ENCODE measurements around the gene TBC1D3B.
"Not testable (repeated sequence)": the region's sequence is repeated elsewhere in the genome, so short reads cannot be mapped to it uniquely, and the experiment has no call there.

The TBC1D3B gene

GRCh38 chr17:36129616-36130015 lies 46.8 kb downstream of the TBC1D3B start:
- no peak for DNase-seq (ENCODE audit: low read depth)

DNA sequence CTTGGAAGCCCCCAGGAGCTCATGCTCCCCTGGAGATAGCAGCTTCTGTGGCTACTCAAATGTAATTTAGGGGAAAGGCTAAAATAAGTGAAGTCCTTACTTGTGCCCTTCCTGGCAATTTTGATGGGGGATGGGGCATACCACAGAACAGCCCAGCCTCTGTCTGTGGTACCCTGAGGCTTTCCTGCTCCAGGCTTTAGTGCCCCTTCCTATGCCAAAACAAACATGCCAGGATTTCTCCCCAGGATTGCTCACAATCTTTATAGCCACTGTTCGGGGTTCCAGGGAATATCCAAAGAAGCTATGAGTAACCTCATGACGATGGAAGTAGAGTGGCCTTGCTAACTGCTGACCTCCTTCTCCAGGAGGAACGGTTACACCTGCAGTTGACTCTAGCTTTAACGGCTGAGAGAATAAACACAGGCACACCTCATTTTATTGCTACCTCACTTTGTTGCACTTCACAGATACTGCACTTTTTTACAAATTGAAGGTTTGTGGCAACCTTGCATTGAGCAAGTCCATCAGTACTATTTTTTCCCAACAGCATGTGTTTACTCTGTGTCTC lies 47.9 kb downstream of the TBC1D3B start:
- no peak for DNase-seq (ENCODE audit: low read depth)

GRCh38 chr17:36127911-36128310 lies 48.5 kb downstream of the TBC1D3B start:
- DNase-seq (ENCODE audit: low read depth): no peak

DNA sequence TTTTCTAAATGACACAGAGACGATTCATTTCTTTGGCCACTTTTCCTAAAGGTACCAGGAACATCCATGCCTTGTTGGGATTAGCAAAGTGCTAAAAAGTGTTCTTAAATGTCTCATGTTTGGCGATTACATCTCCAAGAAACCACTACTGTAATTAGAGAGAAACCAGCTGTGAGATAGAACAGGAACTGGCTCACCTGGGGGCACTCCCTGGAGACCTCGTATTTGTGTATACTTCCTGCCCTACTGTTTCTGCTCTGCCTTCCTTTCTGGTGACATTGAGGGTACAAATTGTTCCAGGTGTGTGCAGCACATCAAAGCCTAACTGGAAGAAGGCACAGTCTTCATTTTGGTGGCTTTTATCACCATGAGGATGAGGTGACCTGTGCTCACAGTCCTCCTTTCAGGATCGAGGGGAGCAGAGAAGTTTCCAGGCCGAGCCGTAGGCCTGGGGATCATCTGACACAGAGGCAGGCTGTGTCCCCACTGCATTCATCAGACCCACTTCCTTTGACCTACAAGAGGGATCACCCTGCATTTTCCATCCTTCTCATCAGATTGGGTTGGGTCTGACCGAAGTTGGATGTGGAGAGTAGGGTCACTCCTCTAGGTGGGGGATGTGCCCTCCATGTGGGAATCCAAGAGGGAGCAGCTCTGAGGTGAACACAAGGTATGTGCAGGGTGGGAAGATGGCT lies 49.1 kb downstream of the TBC1D3B start:
- DNase-seq (ENCODE audit: low read depth): no peak

DNA sequence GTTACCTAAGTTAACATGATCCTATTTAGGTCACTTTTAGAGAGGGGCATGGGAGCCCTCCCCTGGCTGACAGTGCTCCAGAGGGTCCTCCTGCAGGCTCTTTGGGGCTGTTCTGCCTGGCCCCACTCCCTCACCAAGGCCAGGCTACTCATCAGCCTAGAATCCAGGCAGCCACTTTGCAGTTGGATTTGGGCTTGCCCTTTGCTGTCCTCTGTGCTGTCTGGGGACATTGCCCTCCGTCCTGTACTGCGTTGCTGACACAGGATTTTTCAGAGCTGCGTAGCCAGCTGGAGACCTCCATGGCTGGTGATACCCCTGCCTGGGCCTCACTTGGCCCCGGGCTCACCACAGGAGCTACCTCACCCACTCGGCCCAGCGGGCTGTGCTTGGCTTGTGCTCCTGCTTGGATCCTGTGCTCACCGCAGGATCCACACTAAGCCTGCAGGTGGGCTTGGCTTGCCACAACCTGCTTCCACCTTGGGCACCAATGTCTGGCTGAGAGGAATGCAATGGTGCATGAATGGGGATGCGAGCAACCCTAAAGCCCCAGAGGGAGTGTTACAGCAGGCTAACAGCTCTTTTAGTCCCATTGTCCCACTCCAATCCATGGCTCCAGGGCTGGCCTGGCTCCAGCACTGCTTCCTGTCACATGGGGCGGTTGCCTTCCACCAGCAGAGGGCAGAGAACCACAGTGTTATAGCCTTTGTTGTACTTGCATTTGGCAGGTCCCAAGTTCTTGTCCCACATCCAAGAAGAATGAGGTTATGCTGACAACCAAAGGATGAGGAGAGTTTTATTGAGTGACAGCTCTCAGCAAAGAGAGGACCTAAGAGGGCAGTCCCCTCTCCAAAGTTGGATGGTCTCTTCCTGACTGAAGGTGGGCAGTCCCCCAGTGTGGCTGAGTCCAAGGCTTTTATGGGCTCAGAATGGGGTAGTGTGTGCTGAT lies 51.3 kb downstream of the TBC1D3B start:
- no peak for DNase-seq (ENCODE audit: low read depth)

- no peak for DNase-seq (ENCODE audit: low read depth)
These were observed 53.0 kb downstream of the TBC1D3B start for GRCh38 chr17:36123431-36123830.

- not testable (repeated sequence) for DNase-seq (ENCODE audit: low read depth)
These were observed 55.3 kb downstream of the TBC1D3B start for GRCh38 chr17:36121099-36121498.

- DNase-seq (ENCODE audit: low read depth): no peak
These were observed 56.2 kb downstream of the TBC1D3B start for GRCh38 chr17:36120221-36120620.

GRCh38 chr17:36118477-36119353 lies 57.7 kb downstream of the TBC1D3B start:
- no peak for DNase-seq (ENCODE audit: low read depth)

DNA sequence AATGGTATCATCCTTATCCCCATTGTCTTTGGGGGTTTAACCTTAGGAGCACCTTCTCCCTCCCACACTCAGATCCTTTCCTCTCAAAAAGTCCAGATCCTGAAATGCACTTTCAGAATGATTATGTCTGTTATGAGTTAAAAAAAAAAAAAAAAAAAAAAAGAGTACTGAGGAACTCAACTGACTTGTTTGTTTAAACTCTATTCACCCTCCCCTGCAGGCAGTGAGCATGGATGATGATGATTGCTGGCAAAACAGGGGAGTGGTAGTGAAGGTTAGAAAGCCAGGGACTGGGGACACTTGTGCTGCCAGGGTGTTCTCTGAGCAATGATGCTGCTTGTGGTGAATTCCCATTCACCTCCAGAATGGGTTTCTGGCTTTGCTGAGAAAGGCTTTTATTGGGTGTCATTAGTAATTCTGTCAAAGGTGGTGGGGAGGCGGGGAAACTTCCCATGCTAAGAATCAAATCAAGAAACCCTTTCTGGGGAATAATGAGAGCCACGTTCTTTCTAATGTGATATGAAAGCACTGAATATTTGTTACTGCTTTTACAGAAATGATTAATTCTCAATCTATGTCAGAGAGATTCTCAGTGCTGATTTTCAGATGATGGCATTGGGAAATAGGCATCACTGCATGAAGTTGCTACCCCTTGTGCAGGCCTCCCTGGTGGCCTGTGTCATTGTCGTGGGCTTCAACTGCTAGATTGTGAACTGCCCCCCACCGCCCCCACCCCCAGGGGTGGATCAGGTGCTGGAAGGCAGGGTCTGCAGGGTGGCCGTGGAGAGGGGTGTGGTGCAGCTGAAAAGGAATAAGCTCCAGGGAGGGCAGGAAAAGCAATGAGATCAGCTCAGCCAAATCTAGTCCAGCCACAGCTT lies 58.7 kb downstream of the TBC1D3B start:
- DNase-seq (ENCODE audit: low read depth): no peak
